Panc1 (cell line): Measurements from ENCODE around the gene APEH. TPM values are rescaled to one million over a fixed set of nuclear protein-coding genes. Genes with fewer than 3 reads are reported as not detected.

ENCODE experiments used
- ATAC-seq: fragments of 200-7000 bp; cut with Tn5 transposase; 2 replicates; pipeline ENCODE4 v1.9.1; 2020; ENCODE audit warnings: mild to moderate bottlenecking, moderate library complexity
- BruUV-seq: library from RNA; stranded (reverse); fragments of 400-500 nt; replicated peaks from 2 replicates; lab custom pipeline; 2021; lab: Mats Ljungman, UMichigan
- CTCF ChIA-PET: fragments of 300-600 bp; sonication (Branson Sonifier 250); formaldehyde crosslinking; loops from one replicate; lab custom pipeline; 2022; ENCODE audit warnings: antibody characterized with exemption; lab: Charles Lee
- POLR2A ChIA-PET: fragments of 300-600 bp; sonication (Branson Sonifier 250); formaldehyde crosslinking; loops from one replicate; lab custom pipeline; 2022; ENCODE audit warnings: antibody characterized with exemption; lab: Charles Lee
- DNase-seq: peaks from one replicate; pipeline ENCODE4 v3.0.0-alpha.2; 2010; ENCODE audit warnings: low read depth, low spot score
- H3K27ac ChIP-seq: 2 replicates; pipeline ENCODE4 v1.5.1; 2011; ENCODE audit warnings: mild to moderate bottlenecking, low read length, inconsistent platforms
- H3K27me3 ChIP-seq: fragments of 200-500 bp; sonication (Bioruptor generic); 2 replicates; pipeline ENCODE4 v1.6.0; 2014; ENCODE audit warnings: low read length, inconsistent platforms; ENCODE audit not compliant: control insufficient read depth, insufficient read depth
- H3K36me3 ChIP-seq: fragments of 200-500 bp; sonication (Bioruptor generic); 2 replicates; pipeline ENCODE4 v1.5.1; 2014; ENCODE audit warnings: inconsistent platforms, mild to moderate bottlenecking, low read length, moderate library complexity; ENCODE audit not compliant: control insufficient read depth, insufficient read depth
- H3K4me1 ChIP-seq: 2 replicates; pipeline ENCODE4 v1.5.1; 2011; ENCODE audit warnings: inconsistent platforms, mild to moderate bottlenecking, low read length, moderate library complexity; ENCODE audit not compliant: control insufficient read depth, insufficient read depth
- H3K4me3 ChIP-seq, 2 experiments: 2 replicates each; pipeline ENCODE4 v1.5.1; 2011 to 2012; ENCODE audit warnings: low read depth in 2 of 2, low read length in 2 of 2, mild to moderate bottlenecking in 2 of 2, inconsistent platforms in 1 of 2, moderate library complexity in 1 of 2
- H3K9me3 ChIP-seq: fragments of 200-500 bp; sonication (Bioruptor generic); 2 replicates; pipeline ENCODE4 v1.5.1; 2014; ENCODE audit warnings: low read depth, mild to moderate bottlenecking, inconsistent platforms, low read length, moderate library complexity; ENCODE audit not compliant: control insufficient read depth, insufficient read depth
- POLR2AphosphoS5 ChIP-seq: IDR thresholded peaks from 2 replicates; pipeline ENCODE4 v1.6.1; 2012; ENCODE audit warnings: mild to moderate bottlenecking, low read depth, low read length, moderate library complexity
- SIN3A ChIP-seq: IDR thresholded peaks from 2 replicates; pipeline ENCODE4 v1.6.1; 2012; ENCODE audit warnings: low read depth, mild to moderate bottlenecking, low read length, moderate library complexity, borderline replicate concordance; ENCODE audit not compliant: insufficient read depth
- TCF7L2 ChIP-seq: IDR thresholded peaks from 2 replicates; pipeline ENCODE4 v1.6.1; 2011; ENCODE audit warnings: mild to moderate bottlenecking, low read depth, low read length, inconsistent platforms
- in situ Hi-C: cut with HindIII; loops from 2 replicates; pipeline ENCODE4 v1.10.0; 2016; ENCODE audit warnings: low sequenced_read_pairs, low pct_unique_long_range_greater_than_20kb
- intact Hi-C: fragments of 100-400 bp; cut with micrococcal nuclease; formaldehyde crosslinking; loops from one replicate; pipeline ENCODE4 v1.10.0; 2022; ENCODE audit not compliant: unreplicated experiment
- total RNA-seq: library from RNA; stranded (reverse); gene quantifications from one replicate; pipeline ENCODE4 v1.2.1, GENCODE V29; 2021; ENCODE audit not compliant: unreplicated experiment
- TF ChIP-seq, protein P1 (sequence below), 2 experiments: IDR thresholded peaks; 2 replicates each; pipeline ENCODE4 v1.6.1; 2011 to 2012; ENCODE audit warnings: low read depth in 2 of 2, control low read depth in 1 of 2, low read length in 1 of 2, mild to moderate bottlenecking in 1 of 2, moderate library complexity in 1 of 2; ENCODE audit not compliant: insufficient read depth in 1 of 2
- TF ChIP-seq, protein P2 (sequence below): fragments of 450-650 bp; IDR thresholded peaks from 2 replicates; pipeline ENCODE4 v1.5.1; 2017; ENCODE audit warnings: mild to moderate bottlenecking

Gene APEH
- total RNA-seq, 1 experiment from 2014 or later = 131 TPM

DNA sequence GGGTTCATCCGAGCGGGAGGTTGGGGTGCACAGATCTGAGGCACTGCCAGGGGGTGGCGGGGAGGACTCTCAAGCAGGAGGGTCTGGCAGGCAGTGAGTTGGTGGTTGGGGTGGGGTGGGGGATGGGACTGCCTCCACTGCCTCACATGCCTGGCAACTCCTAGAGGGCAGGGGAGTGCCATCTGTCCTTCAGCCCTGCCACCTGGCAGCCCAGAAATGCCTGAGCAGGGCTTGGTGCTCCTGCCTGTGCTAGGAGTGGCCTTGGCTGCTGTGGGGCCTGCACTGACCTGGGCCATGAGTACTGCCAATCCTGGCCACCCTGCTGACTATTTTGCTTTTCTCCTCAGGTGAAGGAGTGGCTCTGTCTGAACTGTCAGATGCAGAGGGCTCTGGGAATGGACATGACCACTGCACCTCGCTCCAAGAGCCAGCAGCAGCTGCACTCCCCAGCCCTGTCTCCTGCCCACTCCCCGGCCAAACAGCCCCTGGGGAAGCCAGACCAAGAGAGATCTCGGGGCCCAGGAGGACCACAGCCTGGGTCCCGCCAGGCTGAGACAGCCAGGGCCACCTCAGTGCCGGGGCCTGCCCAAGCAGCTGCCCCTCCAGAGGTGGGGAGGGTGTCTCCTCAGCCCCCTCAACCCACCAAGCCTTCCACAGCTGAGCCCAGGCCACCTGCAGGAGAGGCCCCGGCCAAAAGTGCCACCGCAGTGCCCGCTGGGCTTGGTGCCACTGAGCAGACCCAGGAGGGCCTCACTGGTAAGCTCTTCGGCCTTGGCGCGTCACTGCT lies 32.0 kb upstream of the APEH start:
- Histone ChIP-seq H3K27ac (no peak overlapping the region), H3K9me3 (no peaks in the 10 kb centered on the region), H3K4me3 (no peak overlapping the region), H3K4me1 (no peaks in the 10 kb centered on the region), H3K27me3 (no peaks in the 10 kb centered on the region), H3K36me3 (no peaks in the 10 kb centered on the region)
- no peak for DNase-seq
- CTCF ChIA-PET = no interaction called here
- BruUV-seq = no TSS peak
- POLR2A ChIA-PET = no interaction called here
- no peak for ATAC-seq
- TF ChIP-seq, protein P1, sequence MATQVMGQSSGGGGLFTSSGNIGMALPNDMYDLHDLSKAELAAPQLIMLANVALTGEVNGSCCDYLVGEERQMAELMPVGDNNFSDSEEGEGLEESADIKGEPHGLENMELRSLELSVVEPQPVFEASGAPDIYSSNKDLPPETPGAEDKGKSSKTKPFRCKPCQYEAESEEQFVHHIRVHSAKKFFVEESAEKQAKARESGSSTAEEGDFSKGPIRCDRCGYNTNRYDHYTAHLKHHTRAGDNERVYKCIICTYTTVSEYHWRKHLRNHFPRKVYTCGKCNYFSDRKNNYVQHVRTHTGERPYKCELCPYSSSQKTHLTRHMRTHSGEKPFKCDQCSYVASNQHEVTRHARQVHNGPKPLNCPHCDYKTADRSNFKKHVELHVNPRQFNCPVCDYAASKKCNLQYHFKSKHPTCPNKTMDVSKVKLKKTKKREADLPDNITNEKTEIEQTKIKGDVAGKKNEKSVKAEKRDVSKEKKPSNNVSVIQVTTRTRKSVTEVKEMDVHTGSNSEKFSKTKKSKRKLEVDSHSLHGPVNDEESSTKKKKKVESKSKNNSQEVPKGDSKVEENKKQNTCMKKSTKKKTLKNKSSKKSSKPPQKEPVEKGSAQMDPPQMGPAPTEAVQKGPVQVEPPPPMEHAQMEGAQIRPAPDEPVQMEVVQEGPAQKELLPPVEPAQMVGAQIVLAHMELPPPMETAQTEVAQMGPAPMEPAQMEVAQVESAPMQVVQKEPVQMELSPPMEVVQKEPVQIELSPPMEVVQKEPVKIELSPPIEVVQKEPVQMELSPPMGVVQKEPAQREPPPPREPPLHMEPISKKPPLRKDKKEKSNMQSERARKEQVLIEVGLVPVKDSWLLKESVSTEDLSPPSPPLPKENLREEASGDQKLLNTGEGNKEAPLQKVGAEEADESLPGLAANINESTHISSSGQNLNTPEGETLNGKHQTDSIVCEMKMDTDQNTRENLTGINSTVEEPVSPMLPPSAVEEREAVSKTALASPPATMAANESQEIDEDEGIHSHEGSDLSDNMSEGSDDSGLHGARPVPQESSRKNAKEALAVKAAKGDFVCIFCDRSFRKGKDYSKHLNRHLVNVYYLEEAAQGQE (IDR thresholded peaks at IDR 0.05; ENCODE audit: insufficient read depth in 1 of 2, low read depth in 2 of 2, low read length in 1 of 2) = no peak
- no peak for TF ChIP-seq SIN3A
- TF ChIP-seq, protein P2, sequence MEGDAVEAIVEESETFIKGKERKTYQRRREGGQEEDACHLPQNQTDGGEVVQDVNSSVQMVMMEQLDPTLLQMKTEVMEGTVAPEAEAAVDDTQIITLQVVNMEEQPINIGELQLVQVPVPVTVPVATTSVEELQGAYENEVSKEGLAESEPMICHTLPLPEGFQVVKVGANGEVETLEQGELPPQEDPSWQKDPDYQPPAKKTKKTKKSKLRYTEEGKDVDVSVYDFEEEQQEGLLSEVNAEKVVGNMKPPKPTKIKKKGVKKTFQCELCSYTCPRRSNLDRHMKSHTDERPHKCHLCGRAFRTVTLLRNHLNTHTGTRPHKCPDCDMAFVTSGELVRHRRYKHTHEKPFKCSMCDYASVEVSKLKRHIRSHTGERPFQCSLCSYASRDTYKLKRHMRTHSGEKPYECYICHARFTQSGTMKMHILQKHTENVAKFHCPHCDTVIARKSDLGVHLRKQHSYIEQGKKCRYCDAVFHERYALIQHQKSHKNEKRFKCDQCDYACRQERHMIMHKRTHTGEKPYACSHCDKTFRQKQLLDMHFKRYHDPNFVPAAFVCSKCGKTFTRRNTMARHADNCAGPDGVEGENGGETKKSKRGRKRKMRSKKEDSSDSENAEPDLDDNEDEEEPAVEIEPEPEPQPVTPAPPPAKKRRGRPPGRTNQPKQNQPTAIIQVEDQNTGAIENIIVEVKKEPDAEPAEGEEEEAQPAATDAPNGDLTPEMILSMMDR = no peak
- TF ChIP-seq POLR2AphosphoS5 = no peak
- TF ChIP-seq TCF7L2 = no peak
- in situ Hi-C loops (no loop called here), intact Hi-C loops (no loop called here)

DNA sequence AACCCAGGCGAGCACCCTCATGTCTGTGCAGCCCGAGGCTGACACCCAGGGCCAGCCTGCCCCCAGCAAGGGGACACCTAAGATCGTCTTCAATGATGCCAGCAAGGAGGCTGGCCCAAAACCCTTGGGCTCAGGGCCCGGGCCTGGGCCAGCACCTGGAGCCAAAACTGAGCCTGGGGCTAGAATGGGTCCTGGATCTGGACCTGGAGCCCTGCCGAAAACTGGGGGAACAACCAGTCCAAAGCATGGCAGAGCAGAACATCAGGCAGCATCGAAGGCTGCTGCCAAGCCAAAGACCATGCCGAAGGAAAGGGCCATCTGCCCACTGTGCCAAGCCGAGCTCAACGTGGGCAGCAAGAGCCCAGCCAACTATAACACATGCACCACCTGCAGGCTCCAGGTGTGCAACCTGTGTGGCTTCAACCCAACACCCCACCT lies 31.4 kb upstream of the APEH start:
- Histone ChIP-seq H3K9me3 (no peaks in the 10 kb centered on the region), H3K4me3 (no peak overlapping the region), H3K36me3 (no peaks in the 10 kb centered on the region), H3K27me3 (no peaks in the 10 kb centered on the region), H3K27ac (no peak overlapping the region), H3K4me1 (no peaks in the 10 kb centered on the region)
- no peak for DNase-seq
- ATAC-seq = no peak
- CTCF ChIA-PET = no interaction called here
- no TSS peak for BruUV-seq
- TF ChIP-seq POLR2AphosphoS5 (no peak), TCF7L2 (no peak), SIN3A (no peak)
- TF ChIP-seq, protein P2 = no peak
- TF ChIP-seq, protein P1 (IDR thresholded peaks at IDR 0.05; ENCODE audit: insufficient read depth in 1 of 2, low read depth in 2 of 2, low read length in 1 of 2) = no peak
- in situ Hi-C loops = no loop called here
- POLR2A ChIA-PET = no interaction called here
- intact Hi-C loops = no loop called here
